Left ventricle myocardium inferior (tissue), 1 donor: Measurements from ENCODE around the gene DPH2. TPM values are rescaled to one million over a fixed set of nuclear protein-coding genes. Genes with fewer than 3 reads are reported as not detected.

ENCODE experiments used
- DNase-seq: peaks from one replicate; pipeline ENCODE4 v3.0.0-alpha.2; 2020
- H3K27ac ChIP-seq: fragments of 200-600 bp; replicated peaks from 2 replicates; pipeline ENCODE4 v1.8.0; 2021
- H3K27me3 ChIP-seq: fragments of 200-600 bp; 2 replicates; pipeline ENCODE4 v1.8.0; 2021; ENCODE audit warnings: low read depth
- H3K36me3 ChIP-seq: fragments of 200-600 bp; 2 replicates; pipeline ENCODE4 v1.8.0; 2021
- H3K4me1 ChIP-seq: fragments of 200-600 bp; 2 replicates; pipeline ENCODE4 v1.8.0; 2021
- H3K4me3 ChIP-seq: fragments of 200-600 bp; 2 replicates; pipeline ENCODE4 v1.8.0; 2021; ENCODE audit warnings: mild to moderate bottlenecking, moderate library complexity
- H3K9me3 ChIP-seq: fragments of 200-600 bp; replicated peaks from 2 replicates; pipeline ENCODE4 v1.8.0; 2021
- CTCF ChIP-seq: fragments of 200-600 bp; IDR thresholded peaks from 2 replicates; pipeline ENCODE4 v1.8.0; 2021; ENCODE audit warnings: antibody characterized with exemption, mild to moderate bottlenecking, borderline replicate concordance
- intact Hi-C: fragments of 100-400 bp; cut with micrococcal nuclease; formaldehyde crosslinking; loops from one replicate; pipeline ENCODE4 v1.11.0; 2022
- total RNA-seq: library from RNA; stranded (reverse); fragmentation: NEBNext Ultra II Directional; extraction: Animal tissue kit (Norgen Biotek cat#: 25700); gene quantifications from one replicate; pipeline ENCODE4 v1.2.1, GENCODE V29; 2021
- donor health status: DM: no; HTN: yes; CAD: no; lungs with severe emphysema.

The DPH2 gene
- total RNA-seq, 1 donor from 2014 or later = 18.2 TPM

GRCh38 chr1:43934986-43935324 is 34.9 kb upstream of the DPH2 start:
- DNase-seq = no peak
- H3K9me3 ChIP-seq = no peaks in the 10 kb centered on the region
- no peak for TF ChIP-seq CTCF
- no peaks in the 10 kb centered on the region for H3K36me3 ChIP-seq
- H3K27me3 ChIP-seq = peaks cover 40% of the 10 kb centered on the region
- H3K4me1 ChIP-seq = peaks cover 48% of the 10 kb centered on the region
- intact Hi-C loops = loop anchor here (5.0 kb wide), 1 partner anchor 168 kb away; no protein-coding TSS in a partner anchor
- no peak overlapping the region for H3K27ac ChIP-seq
- H3K4me3 ChIP-seq = no peak overlapping the region

GRCh38 chr1:43935711-43936427 is 33.9 kb upstream of the DPH2 start:
- DNase-seq = no peak
- Histone ChIP-seq H3K27me3 (peaks cover 40% of the 10 kb centered on the region), H3K27ac (no peak overlapping the region), H3K9me3 (no peaks in the 10 kb centered on the region), H3K4me3 (peak overlapping the region; percentile 62), H3K36me3 (no peaks in the 10 kb centered on the region), H3K4me1 (peaks cover 48% of the 10 kb centered on the region)
- intact Hi-C loops = loop anchor here (5.0 kb wide), 1 partner anchor 169 kb away; no protein-coding TSS in a partner anchor
- no peak for TF ChIP-seq CTCF

- Histone ChIP-seq H3K36me3 (no peaks in the 10 kb centered on the region), H3K4me1 (peaks cover 48% of the 10 kb centered on the region), H3K27ac (no peak overlapping the region), H3K27me3 (peaks cover 40% of the 10 kb centered on the region), H3K9me3 (no peaks in the 10 kb centered on the region), H3K4me3 (peak overlapping the region; percentile 62)
- peak; percentile 26 for DNase-seq
- intact Hi-C loops = loop anchor here (5.0 kb wide), 1 partner anchor 169 kb away; no protein-coding TSS in a partner anchor
- no peak for TF ChIP-seq CTCF
These were observed 33.2 kb upstream of the DPH2 start for GRCh38 chr1:43936431-43937151.

- Histone ChIP-seq H3K27ac (no peak overlapping the region), H3K36me3 (no peaks in the 10 kb centered on the region), H3K4me1 (peaks cover 48% of the 10 kb centered on the region), H3K27me3 (peaks cover 40% of the 10 kb centered on the region), H3K4me3 (no peak overlapping the region), H3K9me3 (no peaks in the 10 kb centered on the region)
- intact Hi-C loops = loop anchor here (5.0 kb wide), 1 partner anchor 170 kb away; no protein-coding TSS in a partner anchor
- TF ChIP-seq CTCF = no peak
- DNase-seq = no peak
These were observed 32.5 kb upstream of the DPH2 start for GRCh38 chr1:43937179-43937865.

- no peaks in the 10 kb centered on the region for H3K36me3 ChIP-seq
- no peak overlapping the region for H3K4me3 ChIP-seq
- no peak for DNase-seq
- intact Hi-C loops = loop anchor here (5.0 kb wide), 1 partner anchor 171 kb away; no protein-coding TSS in a partner anchor
- peaks cover 32% of the 10 kb centered on the region for H3K27me3 ChIP-seq
- H3K4me1 ChIP-seq = peaks cover 43% of the 10 kb centered on the region
- H3K9me3 ChIP-seq = no peaks in the 10 kb centered on the region
- no peak for TF ChIP-seq CTCF
- no peak overlapping the region for H3K27ac ChIP-seq
These were observed 31.4 kb upstream of the DPH2 start for GRCh38 chr1:43938383-43938782.
